Fibroblast of skin of left quadriceps (primary cell): ENCODE measurements around the gene VSTM4.

Experiments
- DNase-seq, 2 experiments: peaks; one replicate each; pipeline ENCODE4 v3.0.0-alpha.2; 2013; ENCODE audit warnings: low read depth in 2 of 2

The VSTM4 gene

DNA sequence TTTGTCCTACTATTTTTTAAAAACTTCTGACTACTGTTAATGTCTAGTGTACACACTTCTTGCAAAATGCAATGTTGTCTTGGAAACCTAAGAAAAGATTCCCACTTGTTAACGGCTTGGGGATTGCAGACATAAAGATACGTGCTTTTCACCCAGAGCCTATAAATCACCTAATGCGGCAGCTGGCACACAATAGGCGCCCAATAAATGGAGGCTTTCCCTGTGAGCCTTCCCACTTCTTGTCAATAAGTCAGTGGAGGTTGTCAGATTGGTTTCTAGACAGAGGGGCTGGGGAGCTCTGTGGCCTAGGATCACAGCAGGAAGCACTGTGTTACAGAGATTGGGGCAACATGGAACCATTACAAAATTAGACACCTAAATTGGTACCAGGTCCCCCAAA lies 74.7 kb downstream of the VSTM4 start:
- no peak for DNase-seq

DNA sequence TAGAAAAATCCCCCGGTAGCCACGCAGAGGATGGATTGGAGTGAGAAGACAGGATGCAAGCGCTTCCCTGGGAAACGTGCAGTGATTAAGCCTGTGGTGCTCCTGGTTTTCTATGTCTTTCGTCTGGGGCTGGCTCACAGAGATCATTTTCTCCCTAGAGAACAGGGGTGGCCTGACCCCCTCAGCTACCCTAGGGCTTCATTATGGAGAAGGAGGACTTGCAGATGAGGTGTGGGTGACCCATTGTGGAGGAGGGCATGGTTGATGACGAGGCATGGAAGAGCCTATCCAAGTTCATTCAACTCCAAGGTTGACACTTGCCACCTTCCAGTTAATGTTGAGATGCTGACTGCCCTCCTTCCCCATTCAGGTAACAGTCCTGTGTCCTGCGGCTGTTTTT lies 75.9 kb downstream of the VSTM4 start:
- DNase-seq: no peak

DNA sequence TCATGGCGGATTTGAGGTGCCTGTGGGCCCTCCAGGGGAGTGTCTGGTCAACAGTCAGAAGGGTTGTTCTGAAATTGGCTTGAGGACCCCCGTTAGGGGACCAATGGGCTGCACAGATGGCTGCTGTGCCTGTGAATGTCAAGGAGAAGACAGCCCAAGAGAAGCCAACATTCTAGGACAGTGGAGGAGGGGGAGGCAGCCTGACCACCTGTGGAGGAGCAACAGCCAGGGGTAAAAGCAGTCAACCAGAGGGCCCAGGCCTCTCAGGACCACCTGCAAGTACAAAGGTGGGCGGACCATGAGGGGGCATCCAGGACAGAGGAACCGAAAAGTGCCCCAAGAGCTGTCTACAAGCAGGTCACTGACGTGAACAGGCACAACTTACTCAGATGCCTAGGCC lies 76.6 kb downstream of the VSTM4 start:
- no peak for DNase-seq

DNA sequence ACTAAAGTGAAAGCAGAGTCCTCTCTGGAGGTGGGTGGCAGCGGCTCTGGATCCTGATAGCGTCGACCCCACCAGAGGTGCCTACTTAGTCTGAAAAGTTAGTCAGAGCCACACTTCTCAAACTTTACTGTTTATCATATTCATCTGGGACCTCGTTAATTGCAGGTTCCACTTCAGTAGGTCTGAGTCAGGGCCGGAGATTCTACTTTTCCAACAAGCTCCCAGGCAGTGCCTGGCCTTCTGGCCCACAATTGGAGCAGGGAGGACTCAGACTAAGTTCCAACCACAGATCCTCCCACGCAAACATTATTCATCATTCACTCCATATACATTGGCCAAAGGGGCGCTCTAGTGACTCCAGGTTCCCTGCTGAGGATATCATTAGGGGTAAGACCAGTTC lies 78.1 kb downstream of the VSTM4 start:
- DNase-seq: no peak

DNA sequence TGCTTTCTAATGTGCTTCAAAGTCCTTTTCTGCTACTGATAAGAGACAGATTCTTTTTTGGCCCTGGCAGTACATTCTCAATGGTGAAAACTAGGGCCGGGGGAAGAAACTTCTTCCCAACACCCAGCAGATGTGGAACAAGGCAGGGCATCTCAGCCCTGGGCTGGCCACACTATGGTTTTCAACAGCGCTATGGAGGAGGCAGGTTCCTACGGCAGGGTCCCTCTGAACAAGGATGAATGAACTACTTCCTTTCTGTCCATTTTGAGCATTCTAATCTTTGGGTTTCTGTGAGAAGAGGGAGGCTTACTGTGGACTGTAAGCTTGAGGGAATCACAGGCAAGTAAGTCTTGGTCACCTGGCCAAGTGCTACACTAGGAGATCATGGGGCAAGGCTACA lies 78.7 kb downstream of the VSTM4 start:
- DNase-seq: no peak

DNA sequence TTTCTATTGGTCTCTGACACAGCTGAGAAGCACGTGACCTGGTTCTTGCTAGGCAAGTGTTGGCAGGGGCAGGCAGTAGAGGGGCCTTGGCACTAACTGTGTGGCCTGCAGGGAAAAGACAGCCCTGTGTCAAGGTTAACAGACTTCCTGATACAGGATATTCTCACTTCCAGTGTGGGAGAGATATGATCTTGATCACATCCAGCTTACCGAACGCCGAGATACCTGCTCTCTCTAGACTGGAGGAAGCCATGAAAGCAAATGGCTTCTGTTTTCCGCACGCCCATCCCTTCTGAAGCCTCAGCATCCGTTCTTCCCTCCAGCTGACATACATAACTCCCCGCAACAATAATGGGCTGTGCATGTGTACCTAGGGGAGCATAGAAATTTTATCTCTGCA lies 79.4 kb downstream of the VSTM4 start:
- no peak for DNase-seq

DNA sequence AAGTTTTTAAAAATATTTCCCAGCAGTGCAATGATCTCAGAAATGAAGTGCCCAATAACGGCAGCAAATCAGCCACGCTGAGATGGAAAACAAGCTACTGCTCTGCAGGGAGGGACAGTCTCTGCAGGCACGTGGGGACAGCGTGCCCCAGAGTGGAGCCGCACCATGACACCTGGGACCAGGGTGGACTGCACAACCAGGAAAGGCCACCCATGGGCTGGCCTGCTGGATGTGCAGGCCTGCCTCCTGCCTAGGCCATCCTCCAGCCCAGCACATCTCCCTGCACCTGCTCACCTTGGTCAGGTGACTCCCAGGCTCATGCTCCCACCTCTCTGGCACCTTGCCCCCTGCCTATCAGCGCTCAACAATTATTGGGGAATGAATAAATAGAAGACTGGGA lies 80.4 kb downstream of the VSTM4 start:
- no peak for DNase-seq

DNA sequence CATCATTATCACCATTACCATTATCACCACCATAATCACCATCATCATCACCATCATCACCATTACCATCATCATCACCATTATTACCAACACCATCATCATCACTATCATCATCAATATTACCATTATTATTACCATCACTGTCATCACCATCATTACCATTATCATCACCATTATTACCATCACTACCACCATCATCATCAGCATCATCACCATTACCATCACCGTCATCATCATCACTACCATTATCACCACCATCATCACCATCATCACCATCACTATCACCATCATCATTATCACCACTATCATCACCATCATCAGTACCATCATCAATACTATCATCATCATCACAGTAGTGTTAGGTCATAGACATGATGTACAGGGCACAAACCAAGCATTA lies 81.4 kb downstream of the VSTM4 start:
- DNase-seq: no peak

DNA sequence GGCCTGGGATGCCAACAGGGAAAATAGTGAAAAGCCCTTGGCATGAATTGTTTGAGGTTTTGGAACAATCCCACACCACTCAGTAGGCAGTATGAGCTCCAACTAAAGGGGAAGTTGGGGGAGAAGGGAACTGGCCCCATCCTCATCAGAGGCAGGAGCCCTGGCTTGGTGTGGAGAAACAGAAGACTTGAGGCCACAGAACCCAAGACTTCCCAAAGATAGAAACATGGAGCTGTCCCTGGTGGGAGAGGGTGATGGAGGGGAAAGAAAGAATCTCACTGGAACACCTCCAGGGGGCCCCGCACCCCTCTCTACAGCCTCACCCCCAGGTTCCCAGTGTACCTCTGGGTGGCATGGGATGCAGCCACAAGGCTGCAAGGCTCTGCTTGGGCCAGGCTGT lies 85.7 kb downstream of the VSTM4 start:
- DNase-seq: no peak

DNA sequence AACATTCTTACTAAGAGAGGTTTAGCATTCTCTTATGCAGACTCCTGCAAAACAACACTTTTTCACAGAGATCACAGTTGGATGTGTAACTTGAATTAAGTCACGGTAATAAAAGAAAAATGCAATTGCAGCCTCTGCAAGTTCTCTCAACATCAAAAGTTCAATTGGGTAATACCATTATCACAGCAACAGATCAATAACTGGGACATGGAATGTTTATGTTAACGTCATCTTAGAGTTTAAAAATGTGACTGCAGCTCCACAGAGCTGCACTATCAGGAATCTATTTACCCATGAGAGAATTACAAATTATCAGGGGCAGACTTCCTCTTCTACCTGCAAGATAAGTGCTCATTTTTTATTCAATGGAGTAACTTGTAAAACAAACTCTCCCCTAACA lies 86.7 kb downstream of the VSTM4 start:
- no peak for DNase-seq

DNA sequence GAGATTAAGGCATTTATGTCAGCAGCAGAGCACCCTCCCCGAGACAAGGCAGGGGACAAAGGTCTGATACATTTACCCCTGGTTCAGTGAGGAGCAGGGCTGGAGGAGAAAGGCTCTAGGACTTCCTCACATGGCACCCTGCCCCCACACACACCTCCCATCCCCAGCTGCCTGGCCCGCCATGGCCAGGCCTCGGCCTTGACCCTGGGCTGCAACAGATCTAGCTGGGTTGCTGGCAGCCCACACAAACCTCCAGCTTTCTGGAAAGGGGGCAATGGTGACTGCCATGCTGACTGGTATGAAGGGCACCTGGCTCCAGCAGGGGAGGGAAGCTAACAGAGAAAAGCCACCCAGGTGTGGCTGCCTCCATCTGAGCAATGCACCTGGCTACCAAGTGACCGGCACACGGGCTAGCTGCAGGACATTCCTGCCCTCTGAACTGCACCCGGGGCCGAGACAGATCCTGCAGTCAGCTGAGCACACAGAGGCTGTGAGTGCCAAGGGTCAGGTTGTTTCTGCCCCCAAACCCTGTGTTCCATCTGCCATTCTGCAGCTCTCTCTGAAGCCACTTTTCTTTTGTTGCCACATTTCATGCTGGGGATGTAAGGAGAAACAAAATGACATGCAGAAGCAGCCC lies 89.9 kb downstream of the VSTM4 start:
- DNase-seq: no peak

DNA sequence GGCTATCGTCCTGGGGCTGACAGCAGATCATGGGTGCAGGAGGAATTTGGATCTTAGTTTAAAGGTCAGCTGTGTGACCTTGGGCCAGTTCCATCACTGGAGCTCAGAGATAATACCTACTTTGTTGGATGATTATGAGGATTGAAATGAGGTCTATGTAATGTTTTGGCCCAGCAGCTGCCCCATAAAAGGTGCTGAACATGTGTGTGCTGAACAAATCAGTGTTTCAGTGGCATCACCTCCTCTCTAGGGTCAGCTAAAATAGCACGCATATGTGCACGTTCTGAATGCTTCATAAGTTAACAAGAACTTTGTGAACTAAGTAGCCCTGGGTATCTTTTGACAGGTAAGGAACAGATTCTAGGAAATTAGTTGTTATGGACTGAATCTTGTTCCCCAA lies 90.8 kb downstream of the VSTM4 start:
- DNase-seq: no peak

DNA sequence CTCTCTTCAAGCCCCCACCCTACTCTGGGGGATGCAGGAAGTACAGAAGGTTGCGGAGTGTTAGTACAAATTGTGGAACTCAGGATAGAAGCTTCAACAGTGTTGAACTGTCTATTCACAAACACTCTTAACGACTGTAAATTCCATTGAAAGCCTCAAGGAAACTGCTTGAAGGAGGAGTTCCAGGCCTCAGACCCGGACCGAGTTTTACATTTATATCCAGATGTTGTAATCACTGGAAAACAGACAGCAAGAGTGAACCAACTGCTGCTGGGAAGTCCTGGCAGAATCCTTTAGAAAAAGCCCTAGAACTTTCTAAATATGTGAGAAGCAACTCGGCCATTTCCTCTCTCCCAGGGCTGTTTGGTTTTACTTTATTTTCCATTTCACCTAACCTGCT lies 91.6 kb downstream of the VSTM4 start:
- DNase-seq: peak; percentile 20 to 22

DNA sequence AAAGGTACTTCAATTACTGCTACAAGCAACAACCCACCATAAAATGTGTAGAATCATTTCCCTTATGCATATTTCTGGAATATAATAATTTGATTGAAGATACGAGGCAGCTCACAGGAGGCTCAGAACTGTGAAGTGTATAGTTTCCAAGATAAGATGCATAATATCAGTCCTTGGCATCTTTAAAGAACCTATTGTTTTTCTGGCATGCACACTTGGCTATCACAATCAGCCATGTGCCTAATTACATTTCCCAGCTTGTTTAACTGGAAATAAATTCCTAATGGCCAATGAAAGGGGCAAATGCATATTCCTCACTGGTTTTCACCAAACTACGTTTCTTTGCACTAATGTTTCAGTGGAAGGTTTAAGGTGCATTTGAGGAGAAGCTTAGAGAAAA lies 92.3 kb downstream of the VSTM4 start:
- DNase-seq: no peak

DNA sequence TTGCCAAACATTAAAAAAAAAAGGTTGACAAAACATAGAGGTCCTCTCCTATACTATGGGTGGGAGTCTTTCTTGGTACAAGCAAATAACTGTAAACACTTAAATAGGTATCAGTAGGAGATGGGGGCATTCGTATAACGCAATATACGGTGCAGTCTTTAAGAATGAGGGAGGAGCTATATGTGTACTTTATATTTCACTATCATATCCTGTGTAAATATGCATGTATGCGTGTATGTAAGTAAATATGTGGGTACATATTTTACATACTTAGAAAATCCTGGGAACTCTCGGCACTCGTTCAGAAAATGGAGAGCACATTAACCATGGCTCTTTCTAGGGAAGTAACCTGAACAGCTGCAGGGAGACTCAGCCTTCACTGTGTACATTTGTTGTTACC lies 93.6 kb downstream of the VSTM4 start:
- DNase-seq: no peak

DNA sequence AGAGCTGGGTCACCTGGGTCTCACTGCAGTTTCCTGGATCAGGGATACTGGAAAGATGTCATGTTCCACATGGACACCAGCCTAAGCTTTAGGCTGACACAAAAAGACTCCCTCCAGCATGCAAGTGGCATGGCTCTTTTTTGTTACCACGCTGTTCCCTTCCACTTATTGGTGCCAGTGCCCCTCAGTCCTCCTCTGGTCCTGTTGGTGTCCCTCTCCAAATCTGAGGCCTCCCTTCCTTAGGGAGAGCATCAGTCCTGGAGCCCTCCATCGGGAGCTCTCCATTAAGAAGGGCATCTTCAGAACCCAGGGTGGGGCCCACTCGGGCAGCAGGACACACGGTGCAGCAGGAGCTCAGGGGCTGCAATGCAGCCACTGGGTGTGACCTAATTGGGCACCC lies 99.6 kb downstream of the VSTM4 start:
- no peak for DNase-seq

DNA sequence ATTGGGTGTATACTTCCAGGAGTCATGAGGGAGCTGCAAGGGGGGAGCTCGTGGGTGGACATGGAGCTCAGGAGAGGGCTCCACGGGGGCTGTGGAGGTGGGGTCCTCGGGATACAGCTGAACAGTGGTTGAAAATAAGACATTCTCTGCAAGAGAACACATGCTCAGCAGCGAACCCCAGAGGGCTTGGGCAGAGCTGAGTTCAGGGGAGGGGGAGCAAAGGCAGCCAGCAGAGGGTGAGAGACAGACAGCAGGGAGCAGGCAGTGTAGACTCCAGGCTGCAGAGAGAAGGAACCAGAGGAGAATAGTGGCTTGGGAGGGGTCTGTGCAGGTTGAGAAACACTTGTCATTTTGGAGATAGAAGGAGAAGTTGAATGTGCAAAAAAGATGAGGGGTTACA lies 102.7 kb downstream of the VSTM4 start:
- DNase-seq: no peak

DNA sequence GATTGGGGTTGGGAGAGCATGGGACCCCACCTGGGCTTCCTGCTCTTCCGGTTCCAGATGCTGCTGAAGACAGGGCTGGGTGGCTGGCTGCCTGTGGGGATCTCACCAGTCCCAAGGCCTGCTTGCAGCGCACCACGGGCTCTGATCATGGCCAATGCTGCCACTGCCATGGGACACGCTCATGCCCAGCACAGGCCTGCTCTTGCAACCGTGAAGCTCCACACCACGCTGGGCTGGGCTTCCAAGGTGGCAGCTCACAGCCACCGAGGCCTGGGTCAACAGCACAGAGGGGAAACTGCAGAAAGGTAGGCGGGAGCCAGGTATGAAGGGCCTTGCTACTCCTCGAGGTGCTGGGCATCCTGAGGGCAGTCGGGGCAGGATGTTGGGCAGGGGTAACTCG lies 103.6 kb downstream of the VSTM4 start:
- no peak for DNase-seq

DNA sequence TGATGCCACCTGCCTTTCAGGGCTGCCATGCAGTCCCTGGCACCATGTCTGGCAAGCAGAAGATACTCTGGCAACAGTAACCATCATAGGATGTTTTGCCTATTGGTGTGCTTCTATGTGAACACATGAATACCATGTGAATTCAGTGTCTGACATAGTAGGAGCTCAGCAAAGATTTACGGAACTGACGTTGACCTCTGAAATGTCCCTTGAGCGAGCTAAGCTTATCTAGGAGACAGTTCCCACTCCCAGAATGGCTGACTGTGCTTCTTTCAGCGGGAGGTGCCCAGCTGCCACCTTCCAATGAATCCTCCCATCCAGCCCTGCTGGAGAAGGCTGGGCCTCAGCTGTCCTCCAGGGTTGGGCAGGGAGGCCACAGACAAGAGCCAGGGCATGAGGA lies 104.5 kb downstream of the VSTM4 start:
- DNase-seq: no peak

DNA sequence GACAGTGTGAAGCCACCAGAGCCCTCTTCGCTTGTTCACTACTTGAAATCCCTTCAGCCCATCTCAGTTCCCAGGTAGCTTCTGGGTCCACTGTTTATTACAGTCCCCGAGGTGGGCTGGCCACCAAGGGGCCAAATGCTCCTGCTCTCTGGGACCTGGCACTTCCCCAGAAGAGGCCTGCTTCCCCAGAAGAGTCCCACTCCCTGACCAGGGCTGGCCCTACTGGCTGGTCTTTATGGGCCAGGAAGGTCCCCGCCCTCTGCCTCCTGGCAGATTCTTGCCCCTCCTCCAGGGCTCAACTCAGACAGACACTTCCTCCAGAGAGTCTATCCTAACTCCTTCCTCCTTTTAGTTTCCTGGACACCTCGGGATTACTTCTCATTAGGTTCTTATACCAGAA lies 105.0 kb downstream of the VSTM4 start:
- no peak for DNase-seq

DNA sequence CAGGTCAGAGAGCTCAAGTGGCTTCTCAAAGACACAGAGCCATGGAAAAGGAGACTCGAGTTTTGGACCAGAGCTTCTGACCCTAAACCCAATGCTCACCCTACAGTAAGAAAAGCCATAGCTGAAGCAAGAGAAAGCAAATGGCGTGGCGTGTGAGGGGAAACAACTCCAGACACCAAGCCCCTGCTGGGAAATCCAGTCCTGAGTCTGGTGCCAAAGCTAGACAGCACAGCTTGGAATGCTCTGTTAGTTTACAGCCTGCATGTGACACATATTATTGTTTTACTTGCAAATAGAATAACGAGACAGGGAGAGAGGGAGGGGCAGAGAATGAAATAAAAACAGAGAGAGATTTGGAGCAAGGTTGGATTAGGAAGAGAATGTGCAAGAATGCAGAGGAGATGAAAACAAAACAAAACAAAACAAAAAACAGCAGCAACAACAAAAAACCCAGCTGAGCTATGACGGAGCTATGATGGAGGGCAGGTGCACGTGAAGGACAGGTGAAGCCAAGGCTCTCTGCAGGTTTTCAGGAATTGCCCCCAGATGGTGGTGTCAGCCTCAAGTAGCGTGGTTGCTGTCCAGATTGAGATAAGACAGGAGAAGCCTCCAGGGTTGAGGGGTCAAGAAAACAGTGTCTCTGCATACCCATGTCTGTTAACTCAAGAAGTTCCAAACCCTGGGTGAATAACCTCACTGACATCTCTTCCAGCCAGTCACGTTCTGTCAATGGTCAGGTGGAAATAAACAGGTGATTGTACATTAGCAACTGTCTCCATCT lies 105.9 kb downstream of the VSTM4 start:
- no peak for DNase-seq

DNA sequence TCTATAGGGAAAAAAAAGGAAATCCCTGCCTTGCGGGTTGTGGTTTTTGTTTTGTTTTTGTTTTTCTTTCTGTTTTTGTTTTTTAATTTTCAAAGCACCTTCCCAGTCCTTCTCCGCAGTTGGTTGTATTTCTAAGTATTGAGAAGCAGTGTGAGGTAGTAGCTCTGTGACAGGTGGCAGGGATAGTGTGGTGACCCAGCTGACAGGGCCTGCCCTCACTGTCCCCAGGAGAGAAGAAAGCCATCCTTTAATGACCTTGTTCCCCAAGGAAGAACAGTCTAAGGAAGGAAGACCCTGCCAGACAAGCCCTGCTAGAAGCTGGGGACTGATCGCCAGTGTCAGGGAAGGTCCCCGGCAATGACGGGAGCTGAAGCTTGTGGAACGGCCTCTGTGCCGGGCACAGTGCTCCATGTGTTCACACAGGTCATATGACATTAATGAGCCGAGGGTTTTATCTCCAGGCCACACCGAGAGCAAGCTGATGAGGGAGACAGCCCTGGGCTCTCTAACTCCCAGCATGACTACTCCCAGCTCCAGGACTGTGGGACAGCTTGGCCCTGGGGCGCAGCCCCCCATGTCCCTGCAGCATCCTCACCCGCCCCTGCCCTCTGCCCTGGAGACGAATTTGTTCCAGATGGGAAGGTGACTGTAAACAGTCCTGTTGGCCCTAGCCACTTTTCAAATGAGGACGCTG lies 106.7 kb downstream of the VSTM4 start:
- no peak for DNase-seq

DNA sequence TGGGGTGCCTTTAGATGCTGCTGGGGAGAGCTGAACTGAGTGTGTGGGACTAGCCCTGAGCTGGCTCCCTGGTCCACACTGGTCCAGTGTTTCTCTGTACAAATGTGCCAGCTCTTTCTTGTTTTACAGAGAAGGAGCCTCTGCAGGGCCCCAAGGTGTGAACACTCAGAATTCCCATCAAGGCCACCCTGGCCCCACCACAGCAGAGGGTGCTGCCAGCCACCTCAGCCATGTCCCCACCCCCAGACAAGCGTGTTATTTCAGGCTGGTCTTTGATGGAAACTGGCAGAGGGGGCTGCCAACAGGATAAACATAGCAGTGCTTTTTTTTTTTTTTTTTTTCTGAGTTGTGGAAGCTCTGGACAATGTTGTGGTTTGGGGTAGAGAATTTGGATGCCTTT lies 107.2 kb downstream of the VSTM4 start:
- DNase-seq: no peak
